ENCODE data around the gene NFE2L3.
A peak's percentile ranks its signal among the peaks of the same experiment; 100 is the strongest.
"Not testable (repeated sequence)": the region's sequence is repeated elsewhere in the genome, so short reads cannot be mapped to it uniquely, and the experiment has no call there.

NFE2L3 gene

DNA sequence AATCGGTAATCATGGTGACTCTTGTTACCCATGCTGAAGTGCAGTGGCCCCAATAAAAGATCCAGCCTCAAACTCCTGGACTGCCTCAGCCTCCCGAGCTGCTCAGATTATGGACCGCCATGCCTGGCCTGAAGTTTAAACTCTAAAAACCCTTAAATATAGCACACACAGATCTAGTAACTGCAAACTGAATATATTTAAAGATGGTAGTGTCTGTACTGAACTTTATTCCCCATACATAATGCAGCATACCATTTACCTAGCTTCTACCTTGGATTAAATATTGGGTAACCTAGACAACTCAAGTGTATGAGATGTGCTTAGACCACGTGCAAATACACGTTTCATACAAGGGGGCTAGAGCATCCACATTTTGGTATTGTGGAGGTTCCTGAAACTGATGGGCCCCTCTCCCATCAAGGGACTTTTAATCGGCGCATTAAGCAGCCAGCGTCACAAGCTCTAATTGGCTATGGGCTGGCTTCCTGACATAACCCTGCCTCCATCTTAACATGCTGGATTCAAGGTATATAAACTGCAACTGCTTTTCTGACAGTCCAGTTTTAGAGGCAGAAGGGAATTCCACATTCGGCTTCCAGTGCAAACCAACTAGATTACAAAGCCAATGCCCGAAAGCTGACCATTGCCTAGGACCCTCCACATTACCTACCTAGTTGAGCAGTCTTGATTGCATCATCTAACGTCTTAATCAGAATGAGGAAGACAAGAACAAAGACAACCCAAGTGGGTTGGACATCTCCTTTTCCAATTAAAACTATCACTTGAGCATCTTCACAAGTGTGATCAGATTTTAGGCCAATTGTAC lies 35.6 kb downstream of the NFE2L3 start:
- no peak for DNase-seq

DNA sequence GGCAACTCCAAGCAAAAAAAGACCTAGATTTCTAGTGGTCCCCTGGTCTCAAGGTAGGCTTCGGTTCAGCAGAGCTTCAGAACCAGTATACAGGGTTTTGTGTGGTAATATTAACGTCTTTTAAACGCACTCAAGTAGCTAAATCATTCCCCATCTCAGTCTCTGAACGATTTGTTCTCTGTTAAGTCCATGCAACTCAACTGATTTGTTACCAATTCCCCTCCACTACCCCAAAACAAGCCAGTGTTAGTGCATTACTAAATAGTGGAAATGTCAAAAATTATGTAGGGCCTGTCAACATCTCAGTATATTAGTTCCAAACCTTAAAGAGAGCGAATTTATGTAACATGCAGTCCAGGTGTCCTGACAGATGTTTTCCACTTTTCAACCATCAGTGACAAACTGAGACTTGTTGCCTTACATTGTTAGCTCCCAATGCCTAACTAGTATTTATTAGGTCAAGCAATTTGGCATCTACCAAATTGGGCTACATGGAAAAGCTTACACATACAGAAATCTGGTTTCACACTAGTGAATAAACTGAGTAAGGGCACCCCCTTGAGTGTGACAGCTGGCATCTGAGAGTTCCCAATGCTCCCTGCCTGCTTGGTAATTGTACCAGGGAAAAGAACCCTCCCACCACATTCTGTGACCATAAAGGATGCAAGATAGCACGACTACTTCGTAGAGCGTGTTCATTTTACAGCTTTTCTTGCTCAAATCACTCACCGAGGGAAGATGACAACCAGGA lies 36.4 kb downstream of the NFE2L3 start:
- DNase-seq = no peak

DNA sequence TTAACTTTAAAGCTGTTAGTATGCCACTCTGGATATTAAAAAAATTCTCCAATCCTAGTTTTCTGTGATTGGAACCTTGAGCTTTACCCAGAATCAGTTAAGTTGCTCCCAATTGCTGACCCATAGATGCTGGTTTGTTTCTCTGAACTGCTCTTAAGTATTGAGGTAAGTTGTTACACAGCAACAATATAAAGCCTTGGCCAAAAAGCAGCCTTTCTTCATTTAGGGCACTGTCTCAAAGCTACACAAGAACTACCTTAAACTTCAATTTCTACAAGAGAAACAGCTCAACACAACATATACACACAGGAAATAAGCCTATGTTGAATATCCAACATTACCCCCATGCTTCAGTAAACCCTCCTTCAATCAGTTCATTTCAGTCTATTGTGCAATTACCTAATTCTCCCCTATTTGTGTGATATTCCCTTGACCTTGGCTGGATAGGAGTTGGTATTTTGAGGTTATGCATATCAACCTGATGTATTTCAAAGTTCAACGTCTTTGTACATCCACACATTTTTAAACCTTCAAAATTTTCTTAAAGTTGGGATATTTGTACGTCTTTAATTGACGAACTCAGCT lies 37.1 kb downstream of the NFE2L3 start:
- DNase-seq = no peak

DNA sequence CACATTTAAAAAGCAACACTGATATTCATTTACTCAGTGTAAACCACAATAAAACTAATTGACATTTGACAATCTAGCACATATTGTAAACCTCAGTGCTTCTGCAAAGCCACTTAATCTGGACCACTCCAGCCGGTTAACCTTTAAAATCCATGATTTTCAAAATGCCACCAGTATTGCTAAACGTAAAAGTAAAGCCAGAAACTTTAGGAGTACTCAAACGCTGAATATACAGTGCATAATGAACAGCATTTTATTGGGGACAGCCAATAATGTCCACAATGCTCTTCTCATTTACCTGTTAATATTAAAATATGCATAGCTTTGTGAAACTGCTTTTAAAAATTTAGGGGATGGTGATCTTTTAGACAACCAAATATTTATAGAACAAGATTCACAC lies 37.7 kb downstream of the NFE2L3 start:
- DNase-seq = no peak

DNA sequence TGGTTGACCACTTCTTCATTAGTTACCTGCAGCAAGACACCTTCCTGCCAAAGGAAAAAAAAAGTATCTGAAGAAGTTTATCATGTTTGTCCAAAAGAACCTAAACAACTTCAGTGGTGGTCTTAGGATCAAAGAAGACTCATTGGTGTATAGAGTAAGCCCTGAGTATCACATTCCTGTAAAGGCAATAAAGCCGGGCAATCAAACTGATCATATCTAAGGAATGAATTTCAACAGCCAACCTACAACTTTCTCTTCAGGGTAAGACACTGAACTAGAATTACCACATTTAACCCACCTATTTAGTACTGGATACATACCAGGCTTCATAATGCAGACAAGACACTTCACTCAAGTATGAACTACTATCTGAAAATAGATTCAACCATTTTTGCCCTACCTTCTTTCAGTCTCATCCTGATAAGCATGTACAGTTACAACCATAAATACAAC lies 38.4 kb downstream of the NFE2L3 start:
- no peak for DNase-seq

DNA sequence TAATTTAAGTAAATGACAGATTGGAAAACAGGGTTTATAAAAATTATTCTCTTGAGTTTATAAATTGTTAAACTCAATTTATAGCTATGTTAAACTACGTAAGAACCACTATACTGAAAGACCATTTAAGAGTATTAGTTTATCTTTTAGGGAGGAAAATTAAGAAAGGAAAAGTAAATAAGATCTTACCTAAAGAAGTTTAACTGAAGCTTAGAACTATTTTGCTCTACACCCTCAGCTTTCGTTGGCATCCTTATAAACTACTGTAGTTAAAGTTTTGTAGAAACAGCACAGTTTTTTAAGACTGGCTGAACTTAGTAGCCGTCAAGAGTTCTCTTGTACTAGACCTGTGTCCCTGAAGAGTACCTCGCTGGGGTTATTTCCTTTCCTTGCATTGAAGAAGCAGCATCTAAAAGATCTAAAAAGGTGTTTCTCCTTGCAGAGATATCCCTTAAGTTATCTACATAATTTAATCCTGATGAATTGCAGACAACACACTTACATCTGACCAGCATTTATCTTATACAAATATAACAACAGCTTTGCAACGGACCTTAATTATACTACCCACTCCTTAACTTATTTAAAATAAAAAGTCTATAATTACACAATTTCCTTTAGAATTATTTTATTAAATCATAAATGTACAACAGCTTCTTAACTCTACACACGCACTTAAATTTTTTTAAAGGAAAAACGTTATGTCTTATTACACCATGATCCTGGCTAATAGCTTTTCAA lies 39.4 kb downstream of the NFE2L3 start:
- no peak for DNase-seq

DNA sequence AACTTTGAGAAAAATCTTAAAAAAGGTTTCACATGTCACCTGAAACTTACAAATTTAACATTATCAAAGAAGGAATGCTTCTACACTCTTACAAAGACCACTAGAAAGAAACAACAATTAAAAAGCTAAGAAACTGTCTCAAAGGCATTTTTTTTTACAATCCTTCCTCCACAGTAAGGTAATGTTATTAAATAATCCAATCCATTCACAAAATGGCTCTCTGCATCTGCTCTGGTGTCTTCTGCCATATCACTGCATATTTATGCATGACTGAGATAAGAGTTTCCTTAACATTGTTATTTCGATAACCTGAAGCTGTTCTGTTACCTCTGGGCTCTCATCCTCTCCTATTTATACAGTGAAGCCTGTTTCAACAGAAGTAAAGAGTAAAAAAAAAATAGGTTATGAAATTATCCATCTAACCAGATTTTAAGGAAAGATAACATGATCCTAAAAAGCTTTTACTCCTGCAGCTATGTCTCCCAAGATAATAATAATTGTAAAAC lies 40.0 kb downstream of the NFE2L3 start:
- no peak for DNase-seq

DNA sequence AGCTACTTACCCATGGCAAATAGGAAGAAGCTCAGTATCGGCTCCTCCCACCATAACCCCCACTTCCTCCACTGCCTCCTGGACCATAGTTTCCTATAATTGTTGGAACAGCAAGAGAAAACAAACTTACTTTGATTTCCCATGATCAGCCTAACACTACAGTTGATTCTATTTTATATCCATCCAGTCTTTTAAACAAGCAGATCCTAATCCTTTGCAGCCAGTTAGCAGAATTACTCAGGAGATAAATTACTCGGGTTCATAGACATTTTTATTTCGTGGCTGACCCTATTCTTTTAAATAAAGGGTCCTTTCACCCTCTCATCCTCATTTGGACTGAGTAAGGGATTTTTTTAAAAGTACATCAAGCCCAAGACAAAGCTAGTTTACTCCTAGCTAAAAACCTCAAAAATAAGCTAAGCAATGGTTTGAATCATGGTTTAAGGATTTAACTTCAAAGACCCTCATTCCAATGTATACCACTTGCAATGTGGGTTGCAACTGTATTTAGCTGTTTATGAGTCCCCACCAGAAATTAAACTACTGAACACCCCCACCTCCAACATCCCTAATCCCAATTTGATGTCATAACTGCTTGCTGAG lies 40.6 kb downstream of the NFE2L3 start:
- no peak for DNase-seq

DNA sequence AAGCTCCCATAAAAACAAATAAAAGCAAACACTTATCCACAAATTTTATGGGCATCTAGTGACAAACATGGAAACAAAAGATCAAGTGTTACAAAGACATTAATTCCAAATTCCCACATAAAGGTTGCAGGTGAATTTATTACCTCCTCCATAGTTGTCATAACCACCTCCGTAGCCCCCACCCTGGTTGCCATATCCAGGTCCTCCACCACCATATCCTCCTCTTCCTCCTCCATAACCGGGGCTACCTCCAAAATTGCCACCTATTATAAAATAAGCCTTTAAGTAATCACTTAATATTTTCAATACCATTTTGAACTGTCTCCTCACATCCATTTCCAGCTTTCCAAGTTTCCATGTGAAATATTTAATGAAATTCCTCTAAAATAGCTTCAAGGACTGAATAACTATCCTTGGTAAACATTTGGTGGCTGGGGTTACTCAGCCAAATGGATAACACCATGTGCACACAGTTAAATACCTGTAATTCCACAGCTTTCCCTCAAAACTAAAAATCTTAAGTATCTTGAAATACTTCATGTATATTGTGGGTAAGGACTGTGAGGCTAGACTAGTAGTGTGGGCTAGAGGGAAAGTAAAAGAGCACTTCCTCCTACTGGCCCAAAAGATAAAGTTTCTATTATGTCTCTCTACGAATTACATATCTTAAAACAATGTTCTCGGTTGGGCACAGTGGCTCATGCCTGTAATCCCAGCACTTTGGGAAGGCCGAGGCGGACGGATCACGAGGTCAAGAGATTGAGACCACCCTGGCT lies 41.6 kb downstream of the NFE2L3 start:
- DNase-seq = no peak

DNA sequence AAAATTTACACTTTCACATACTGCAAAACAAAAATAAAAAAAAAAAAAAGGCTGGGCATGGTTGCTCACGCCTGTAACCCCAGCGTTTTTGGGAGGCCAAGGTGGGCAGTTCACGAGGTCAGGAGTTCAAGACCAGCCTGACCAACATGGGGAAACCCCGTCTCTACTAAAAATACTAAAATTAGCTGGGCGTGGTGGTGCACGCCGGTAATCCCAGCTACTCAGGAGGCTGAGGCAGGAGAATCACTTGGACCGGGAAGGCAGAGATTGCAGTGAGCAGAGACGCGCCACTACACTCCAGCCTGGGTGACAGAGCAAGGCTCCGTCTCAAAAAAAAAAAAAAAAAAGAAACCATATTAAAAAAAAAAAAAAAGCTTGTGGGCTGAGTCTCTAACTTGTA lies 42.8 kb downstream of the NFE2L3 start:
- not testable (repeated sequence) for DNase-seq

DNA sequence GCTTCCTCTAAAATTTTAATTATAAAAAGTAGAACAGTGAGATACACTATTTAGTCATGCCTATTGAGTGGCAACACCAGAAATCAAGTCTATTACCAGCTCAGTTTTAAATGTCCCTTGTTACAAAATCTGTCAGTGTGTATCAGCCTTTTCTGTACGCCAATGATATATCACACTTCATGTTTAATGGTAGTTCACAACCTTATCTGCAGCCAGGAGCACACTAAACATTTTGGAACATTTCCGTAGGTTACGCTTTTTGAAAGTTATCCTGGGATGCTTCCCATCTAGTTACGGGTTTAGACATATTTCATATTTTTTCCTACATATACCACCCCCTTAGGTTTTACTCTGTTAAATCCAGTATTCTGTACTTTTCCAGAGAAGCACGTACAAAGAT lies 43.2 kb downstream of the NFE2L3 start:
- DNase-seq = no peak

DNA sequence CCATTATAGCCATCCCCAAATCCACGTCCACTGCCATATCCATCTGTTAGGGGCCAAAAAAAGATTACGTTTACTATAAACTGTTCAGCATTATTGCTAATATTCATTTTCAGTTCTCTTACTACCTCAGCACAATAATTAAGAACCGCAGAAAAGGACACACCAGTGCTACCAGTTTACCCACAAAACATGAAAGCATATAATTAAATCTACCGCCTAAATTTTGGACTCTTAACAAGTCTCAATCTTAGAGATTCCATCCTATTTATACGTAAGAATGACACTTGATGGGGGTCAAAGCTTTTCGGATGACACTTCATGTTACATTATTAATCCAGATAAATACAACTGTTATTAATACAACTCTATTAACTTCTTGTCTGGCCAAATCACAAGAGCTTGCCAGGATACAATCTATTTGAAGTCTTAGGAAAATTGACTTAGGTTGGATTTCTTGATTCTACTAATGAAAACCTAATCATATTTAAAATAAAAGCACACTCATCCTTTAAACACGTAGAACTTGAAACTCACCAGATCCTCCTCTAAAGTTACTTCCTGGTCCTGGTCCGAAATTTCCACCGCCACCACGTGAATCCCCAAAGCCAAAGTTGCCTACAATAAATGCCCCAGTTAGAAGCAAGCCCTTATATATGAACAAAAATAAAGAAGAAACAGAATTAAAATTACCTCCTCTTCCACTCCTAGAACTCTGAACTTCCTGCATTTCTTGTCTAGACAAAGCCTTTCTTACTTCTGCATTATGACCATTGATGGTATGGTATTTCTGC lies 44.1 kb downstream of the NFE2L3 start:
- no peak for DNase-seq

DNA sequence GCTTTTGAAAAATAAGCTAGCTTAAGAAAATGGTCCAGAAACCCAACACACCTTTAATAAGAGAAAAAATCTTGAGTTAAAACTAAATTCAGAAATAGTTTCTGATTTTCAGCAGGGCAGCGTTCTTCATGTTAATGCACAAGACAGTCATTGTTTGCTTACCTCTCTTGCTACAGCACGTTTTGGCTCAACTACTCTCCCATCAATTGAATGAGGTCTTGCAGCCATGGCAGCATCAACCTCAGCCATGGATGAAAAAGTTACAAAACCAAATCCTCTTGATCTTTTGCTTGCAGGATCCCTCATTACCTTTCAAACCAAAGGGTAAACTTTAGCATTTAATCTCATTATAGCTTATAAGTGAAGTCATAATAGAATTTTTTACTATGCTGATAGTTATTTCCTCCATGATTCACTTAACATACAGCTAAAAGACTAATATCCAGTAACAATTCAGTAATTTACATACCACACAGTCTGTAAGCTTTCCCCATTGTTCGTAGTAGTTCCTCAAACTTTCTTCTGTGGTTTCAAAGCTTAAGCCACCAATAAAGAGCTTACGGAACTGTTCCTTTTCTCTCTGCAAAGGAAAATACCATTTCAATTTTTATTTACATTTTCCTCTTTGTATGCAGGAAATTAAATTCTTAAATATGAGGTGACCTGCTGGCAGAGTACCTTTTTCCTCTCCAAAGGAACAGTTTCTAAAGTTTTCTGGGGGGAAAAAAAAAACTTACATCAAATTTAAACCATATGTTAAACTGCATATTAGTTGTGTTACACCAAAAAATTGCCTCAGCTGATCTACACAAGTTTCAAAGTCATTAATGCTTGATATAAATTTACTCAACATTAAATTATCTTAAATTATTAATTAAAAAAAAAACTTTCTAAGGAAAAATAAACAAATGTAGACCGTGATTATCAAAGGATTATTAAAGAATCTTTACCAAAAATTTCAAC lies 45.4 kb downstream of the NFE2L3 start:
- no peak for DNase-seq

DNA sequence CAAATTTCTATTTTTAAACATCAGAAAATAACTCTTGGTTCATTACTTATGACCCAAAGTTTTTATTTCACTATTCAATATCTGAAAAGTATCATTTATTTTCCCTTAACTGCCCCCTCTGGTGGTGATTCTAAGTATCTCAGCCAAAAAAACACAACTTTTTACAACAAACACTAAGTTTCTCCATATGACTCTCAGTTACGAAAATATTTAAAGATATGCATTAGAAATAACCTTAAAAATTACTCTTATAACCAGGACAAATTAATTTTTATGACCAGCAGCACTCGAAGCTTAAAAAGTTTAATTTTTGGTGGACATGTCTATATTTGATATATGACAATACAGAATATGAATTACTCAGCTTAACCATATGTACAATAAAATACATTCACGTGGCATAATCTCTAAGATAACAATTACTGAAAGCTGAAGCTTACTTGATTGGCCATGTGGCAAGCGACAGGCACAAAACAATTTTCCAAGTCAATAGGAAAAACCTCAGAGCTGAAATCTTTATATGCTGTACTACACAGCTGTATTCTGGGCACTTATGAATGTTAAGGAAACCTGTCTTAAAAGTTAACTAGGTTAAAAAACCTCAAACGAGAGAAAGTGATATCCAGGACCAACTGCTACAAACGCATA lies 46.3 kb downstream of the NFE2L3 start:
- DNase-seq = no peak

DNA sequence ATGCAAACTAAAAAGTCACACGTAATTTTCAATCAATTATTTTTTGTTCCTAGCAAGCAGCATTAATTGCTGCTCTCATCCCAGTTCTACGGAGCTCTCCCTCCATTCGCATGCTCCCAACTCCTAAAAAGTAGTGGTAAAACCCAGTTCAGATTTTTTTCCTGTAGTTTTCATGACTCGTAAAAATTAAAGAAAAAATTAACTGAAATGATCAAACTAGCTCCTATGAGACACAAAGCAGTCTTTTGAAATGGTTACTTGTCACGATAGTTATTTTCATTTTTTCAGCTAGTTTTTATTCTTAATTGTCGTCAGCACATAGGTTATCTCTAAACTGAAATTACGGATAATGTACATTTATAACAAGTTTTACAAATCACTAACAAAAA lies 46.8 kb downstream of the NFE2L3 start:
- DNase-seq = no peak

DNA sequence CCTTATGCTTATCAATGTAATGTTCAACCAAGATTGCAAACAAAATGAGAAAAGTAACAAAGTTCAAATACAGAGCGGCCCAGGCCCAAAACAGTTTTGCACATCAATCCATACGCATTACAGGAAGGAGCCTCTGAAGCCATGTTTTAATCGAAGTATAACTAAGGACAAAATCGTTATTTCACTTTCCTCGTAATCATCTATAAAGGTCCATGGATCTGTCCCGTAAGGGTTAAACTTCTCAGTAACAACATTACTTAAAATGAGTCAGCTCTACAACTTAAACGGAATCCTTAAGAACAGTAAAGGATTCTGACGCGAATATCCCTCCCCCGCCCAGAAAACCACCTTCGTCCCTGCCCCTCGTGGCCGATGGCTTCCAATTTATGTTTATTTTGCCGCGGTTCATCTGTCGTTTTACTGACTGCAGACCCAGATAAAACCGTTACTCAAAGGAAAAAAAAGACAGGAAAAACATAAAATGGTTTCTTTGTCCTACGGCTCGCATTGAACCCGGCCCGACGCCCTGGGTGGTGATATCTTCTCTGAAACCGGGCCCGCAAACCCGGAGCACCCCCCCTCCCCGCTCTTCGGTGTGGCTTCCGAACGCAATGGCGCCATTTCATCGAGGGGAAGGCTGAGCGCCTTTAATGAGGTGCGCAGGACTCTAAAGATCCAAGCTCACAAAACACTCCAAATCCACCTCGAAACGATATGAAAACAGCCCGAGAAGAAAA lies 47.5 kb downstream of the NFE2L3 start:
- peak; percentile 84 for DNase-seq

DNA sequence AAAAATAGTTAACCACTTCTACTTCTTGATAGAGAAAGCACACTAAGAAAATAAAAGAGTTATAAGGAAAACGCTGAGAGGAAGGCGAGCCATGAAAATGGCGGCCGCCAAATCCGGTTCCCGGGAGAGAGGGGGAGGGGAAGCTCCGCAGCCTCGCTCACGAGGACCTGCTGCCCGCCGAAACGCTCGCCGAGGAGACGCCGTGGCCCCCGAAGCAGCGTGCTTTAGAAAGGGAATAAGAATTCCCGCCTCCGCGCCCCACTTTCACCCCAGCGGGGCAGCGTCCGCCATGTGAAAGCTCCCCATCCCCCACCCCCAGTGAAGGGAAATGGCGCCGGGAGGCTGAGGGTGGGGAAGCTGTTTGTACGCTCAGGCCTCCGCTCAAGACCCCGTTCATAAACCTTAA lies 48.0 kb downstream of the NFE2L3 start:
- DNase-seq = peak; percentile 84

Data from femur (tissue), 1 donor.